GM19372 (cell line): ENCODE data around the gene ST3GAL3.

Experiments used
- ATAC-seq: cut with Tn5 transposase; IDR thresholded peaks from one replicate; pipeline ENCODE4 v1.9.1; 2021; ENCODE audit warnings: mild to moderate bottlenecking, low read depth, moderate library complexity; ENCODE audit not compliant: unreplicated experiment

ST3GAL3 gene, protein sequence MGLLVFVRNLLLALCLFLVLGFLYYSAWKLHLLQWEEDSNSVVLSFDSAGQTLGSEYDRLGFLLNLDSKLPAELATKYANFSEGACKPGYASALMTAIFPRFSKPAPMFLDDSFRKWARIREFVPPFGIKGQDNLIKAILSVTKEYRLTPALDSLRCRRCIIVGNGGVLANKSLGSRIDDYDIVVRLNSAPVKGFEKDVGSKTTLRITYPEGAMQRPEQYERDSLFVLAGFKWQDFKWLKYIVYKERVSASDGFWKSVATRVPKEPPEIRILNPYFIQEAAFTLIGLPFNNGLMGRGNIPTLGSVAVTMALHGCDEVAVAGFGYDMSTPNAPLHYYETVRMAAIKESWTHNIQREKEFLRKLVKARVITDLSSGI

DNA sequence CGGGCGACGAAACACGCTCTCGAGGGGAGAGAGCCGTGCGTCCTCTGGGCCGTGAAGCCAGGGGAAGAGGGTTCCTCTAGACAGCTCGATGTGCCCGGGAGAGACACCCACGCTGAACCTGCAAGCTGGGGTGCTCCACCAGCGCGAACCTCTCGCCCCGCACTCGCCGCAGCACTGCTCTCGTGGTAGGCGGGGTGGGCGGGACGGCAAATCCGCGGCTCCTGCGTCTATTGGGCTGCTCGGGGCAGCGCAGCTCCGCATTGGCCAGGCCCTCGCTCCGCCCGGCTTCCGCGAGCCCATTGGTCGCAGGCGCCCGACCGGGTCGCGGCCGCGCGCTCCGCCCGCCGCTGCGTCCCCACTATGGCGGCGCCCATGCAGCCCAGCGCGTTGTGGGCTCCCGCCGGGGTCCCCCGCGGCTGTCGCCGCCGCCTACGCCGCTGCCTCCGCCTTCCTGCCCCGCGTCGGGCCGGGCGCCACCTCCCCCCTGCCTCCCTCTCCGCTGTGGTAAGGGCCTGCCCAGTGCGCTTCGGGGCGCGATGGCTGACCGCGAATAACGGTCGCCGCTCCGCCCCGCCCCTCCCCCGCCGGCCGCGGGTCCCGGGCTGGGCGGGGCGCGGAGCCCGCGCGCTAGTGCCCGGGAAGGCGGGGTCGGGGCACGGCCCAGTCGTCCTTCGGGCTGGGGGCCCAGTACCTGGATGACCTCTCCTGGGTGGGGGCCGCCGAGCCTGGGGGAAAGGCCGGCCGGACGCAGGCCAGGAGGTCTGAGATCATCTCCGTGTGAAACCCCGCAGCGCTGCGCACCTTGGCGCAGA lies at the start of gene ST3GAL3:
ST3GAL3 (plus strand) TSS at position 347 of the 812 bp plus-strand sequence. CDS start 28,727 bp downstream, outside the sequence.
- peak; percentile 90 for ATAC-seq

DNA sequence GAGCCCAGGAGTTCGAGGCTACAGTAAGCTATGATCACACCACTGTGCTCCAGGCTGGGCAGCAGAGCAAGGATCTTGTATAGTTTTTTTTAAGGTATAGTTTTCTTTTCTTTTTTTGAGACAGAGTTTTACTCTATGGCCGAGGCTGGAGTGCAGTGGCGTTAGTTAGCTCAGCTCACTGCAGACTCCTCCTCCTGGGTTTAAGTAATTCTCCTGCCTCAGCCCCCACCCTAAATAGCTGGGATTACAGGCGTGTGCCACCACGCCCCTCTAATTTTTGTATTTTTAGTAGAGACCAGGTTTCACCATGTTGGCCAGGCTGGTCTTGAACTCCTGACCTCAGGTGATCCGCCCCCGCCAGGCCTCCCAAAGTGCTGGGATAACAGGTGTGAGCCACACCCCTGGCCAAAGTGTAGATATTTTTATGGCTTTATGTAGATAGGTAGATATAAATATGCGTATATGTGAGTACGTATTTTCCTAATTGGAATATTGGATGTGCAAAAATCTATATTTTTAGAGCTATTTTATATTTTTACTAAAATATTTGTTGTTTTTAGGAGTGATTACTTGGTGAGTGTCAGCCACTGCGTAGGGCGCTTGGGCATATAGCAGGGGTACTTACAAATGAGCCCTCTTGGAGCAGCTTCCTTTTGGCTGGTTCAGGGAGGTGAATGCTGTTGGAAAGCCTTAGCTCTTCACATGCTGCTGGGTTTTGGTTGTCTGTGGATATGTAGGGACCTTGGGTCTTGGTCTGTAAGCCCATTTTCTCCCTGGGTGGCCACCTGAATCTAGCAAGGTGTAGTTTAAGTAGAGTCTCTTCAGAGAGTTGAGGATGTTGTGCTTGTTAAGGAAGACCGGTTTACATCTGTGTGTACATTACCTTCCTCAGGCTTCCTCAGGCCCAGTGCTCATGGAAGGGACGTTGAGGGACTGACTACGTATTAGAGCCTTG lies 47.8 kb upstream of the ST3GAL3 start:
- no peak for ATAC-seq

DNA sequence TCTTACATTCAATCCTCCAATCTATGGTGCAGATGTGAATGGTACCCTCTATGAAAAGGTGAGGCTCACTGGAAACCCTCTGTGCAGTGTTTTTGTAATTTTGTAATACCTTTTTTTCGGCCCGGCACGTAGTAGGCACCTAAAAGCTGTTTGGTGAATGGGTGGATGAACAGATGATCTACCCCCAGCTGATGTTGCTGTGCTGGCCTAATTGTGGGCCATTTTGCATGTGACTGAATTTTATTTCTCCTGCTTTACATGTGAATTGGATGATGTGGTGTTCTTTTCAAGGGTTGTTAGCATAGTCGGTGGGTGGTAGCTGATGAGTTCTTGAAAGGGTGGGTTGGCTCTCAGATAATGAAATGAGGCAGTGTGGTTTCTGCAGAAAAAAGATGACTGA lies 47.0 kb upstream of the ST3GAL3 start:
- ATAC-seq, result no peak

DNA sequence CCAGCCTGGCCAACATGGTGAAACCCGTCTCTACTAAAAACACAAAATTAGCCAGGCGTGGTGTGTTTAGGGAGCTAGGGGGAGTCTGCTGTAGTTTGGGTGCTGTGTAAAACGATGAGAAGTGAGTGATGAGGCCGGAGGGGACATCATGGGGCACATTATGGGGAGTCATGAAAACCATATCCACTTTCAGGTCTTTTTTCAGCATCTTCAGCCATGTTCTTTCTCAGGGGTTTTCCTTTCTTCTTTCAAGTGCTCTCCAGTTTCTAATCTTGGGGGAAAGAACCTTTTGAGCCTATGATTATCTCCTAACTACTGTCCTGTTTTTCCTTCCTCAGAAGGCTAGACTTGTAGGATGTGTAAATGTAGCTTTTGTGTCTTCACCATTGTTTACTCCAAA lies 43.0 kb upstream of the ST3GAL3 start:
- no peak for ATAC-seq

DNA sequence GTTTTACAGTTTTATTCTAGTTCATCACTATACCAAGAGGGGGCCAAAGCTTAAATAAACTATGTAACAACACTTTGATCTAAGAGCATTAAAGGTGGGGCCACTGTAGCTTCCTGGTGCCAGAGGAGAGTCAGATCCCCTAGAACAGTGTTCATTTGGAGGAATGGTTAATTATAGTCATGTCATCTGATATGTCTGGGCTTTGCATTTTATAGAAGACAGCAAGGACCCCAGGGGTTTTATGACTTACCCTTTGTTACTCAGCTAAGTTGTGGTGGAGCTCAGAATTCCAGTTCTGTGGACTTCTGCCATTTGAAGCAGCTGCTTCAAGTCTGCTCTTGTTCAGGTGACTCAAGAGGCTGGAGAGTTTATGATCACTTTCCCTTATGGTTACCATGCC lies 40.7 kb upstream of the ST3GAL3 start:
- ATAC-seq, result no peak

DNA sequence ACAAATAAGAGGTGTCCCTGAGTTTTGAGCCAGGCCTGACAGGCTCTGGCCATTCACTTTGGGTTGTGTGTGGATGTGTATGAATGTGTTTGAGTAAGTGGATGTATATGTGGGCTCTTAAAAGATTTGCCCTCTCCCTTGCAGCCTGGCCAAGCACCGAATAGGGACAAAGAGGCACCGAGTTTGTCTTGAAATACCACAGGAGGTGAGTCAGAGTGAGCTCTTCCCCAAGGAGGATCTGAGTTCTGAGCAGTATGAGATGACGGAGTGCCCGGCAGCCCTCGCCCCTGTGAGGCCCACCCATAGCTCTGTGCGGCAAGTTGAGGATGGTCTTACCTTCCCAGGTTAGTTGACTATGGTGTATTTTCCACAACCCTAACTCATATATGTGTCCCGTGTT lies 38.4 kb upstream of the ST3GAL3 start:
- no peak for ATAC-seq

DNA sequence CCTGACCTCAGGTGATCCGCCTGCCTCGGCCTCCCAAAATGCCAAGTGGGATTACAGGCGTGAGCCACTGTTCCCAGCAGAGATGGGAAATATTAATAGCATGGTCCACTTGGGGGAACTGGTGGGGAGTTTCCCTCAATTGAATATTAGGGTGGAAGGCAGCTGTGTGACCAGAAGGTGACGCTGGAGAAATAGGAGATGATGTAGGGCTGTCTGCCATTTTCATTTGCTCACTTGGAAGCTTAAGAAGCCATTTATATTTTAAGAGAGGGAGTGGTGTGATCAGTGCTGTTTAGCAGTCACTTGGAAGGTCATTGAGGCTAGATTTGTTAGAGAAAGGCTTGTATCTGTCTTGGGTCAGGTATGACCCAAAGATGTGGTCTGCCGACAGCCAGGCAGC lies 37.5 kb upstream of the ST3GAL3 start:
- ATAC-seq, result no peak

DNA sequence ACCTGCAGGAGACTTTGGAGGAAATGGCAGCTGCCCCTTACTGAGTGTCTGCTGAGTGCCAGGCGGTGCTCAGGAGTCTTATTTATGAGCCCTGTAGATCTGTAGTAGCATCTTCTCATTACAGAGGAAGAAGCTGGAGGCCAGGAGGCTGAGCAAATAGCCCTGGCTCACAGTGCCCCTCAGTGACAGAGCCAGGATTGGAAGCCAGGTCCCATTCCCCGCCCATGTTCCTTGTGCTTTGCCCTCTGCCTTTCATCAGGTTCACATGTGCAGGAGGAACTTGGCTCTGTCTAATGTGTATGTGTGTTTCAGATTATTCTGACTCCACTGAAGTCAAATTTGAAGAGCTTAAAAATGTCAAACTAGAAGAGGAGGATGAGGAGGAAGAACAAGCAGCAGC lies 36.1 kb upstream of the ST3GAL3 start:
- no peak for ATAC-seq

DNA sequence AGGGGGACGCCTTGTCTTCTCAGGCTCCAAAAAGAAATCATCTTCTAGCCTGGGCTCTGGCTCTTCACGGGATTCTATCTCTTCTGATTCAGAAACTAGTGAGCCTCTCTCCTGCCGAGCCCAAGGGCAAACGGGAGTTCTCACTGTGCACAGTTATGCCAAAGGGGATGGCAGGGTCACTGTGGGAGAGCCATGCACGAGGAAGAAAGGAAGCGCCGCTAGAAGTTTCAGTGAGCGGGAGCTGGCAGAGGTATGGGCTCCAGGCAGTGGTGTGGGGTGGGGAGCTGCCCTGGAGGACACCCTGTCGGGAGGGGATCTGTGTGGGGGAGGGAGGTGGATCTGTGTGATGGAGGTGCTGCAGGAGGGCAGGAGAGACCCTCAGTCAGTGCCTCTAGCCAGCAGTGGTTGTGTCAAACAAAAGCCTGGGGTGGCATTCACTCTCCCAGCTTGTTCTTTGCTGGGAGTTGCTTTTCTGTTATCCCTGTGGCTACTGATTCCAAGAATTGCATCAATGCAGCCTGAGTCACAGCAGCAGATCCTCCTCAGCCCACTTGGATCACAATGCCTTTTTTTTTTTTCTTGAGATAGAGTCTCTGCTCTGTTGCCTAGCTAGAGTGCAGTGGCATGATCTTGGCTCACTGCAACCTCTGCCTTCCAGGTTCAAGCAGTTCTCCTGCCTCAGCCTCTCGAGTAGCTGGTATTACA lies 35.6 kb upstream of the ST3GAL3 start:
- no peak for ATAC-seq

DNA sequence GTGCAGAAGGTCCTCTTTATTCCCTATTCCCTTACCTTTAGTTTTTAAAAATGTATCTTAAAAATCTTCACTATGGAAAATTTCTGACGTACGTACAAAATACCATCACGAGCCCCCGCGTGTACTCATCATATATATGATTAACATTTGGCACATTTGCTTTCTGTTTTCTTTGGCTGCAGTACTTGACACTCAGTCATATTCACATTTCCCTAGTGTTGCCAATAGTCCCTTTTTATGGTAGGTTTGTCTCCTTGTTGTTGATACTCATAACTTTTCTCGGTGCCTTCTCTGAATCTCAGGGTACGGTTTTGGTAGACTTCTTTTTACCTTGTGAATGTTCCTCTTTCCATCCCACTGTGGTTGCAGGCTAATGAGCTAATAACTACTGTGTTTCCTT lies 34.1 kb upstream of the ST3GAL3 start:
- no peak for ATAC-seq

DNA sequence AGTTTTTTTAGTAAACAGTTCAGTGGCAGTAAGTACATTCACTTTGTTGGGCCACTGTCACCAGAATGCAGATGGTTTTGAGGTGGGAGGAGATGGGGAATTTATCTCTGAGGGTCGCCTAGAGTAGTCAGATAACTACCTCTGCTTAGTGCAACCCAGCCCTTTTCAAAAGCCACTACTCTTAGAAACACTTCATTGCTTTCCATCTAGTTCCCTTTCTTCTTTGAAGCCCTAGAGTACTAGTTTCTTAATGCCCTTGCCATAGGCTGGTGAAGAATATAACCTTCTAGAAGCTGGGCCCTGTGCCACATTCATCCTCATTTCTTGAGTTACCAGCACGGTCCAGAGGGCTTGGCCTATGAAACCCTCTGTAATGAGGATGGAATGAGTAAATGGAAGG lies 28.4 kb upstream of the ST3GAL3 start:
- ATAC-seq, result no peak

DNA sequence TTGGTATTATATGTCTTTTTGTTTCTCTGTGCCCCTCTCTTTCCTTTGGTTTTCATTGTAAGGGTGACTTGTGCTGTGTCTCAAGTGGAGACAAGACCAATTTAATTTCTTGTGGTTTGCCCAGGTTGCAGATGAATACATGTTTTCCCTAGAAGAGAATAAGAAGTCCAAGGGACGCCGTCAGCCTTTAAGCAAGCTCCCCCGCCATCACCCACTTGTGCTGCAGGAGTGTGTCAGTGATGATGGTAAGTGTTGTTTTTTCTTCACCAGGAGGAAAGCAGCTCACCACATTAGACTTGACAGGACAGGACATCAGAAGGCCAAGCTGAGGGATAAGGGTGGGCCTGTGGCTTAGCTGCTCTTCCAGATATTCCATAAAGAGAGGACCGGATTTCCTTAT lies 23.8 kb upstream of the ST3GAL3 start:
- no peak for ATAC-seq

DNA sequence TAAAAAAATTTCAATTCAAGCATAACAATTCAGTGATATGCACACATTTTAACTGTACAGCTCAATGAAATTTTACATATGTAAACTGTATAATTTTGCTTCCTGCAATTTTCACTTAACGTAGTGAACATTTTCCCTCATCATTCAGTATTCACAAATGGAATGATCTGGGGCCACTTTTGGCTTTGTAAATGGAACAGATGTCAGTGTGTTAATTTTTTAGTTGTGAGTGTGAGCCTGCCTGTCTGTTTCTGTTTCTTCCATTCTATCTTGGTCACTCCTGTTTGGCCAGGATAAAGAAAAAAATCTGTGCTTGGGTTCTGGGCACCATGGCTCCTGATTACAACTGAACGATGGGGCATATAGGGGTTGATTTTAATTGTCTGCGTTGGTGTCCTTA lies 20.5 kb upstream of the ST3GAL3 start:
- ATAC-seq, result no peak

DNA sequence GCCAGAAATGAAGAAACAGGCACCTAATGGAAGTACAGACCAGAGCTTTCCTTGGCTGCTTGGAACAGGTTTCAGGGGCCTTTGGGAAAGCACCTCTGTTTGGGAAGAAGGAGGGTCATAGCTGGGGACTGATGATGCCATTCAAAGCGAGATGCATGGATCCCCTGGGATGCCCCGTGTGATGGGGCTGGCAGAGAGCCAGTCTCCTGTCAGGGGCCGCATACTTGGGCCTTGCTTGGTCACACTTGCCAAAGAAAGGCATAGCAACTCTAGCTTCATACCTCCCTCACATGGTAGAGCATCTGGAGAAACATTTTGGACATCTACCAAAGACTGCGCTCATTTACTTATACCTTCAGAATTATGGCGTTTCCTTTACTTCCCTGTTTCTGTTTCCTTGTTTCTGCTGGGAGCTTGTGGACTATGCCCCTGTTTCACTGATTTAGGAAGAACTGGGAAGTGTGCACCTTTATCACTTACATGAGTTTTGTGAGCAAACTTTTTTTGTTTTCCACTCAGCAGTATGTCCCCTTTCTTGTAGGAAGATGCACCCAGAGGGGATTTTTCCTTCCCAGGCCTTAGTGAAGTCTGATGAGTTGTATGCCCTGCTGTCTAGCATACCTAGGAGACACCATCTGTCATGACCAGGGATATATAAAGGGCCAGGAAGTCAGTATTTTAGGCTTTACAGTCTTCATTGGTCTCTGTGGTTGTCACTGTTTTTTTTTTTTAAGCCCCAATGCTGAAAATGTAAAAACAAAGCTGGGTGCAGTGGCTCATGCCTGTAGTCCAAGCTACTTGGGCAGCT lies 19.8 kb upstream of the ST3GAL3 start:
- no peak for ATAC-seq

DNA sequence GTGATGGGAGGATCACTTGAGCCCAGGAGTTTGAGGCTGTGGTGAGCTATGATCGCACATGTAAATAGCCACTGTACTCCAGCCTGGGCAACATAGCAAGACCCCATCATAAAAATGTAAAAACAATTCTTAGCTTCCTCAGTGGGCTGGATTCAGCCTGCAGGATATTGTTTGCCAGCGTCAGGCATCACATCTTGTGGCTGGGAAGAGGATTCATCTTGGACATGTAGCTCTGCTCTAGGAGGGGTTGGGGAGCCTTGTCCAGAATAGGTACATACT lies 19.3 kb upstream of the ST3GAL3 start:
- no peak for ATAC-seq

DNA sequence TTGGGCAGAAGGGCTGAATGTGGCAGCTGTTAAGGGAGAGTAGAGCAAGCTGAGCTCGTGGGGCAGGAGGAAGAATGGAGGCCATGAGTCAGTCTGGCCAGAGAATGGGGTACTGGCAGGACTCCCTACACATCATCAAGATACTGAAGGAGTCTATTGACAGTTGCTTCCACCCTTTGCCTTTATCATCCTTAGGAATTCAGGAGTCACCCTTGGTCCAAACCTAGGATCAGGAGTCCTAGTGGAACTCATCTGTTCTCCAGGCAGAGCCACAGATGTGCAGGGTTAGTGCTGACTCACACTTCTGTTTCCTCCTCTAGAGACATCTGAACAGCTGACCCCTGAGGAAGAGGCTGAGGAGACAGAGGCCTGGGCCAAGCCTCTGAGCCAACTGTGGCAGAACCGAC lies 18.7 kb upstream of the ST3GAL3 start:
- ATAC-seq, result no peak

DNA sequence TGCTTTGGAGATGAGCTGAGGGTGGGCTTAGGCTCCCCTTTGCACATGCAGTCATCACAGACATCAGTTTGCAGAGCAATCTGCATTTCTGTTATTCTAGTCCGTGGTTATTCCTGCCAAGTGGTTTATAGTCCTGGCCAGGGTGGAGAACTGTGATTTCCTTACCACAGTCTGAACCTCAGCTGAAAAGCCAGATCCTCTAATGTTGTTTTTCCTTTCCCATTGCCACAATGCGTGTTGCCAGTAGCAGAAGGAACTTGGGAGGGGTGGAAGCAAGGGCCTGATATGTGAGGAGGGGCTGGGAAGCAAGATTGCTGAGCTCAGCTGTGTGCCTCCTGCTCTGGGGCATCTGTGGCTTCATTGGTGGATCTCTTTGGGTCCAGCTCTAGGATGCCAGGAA lies 18.0 kb upstream of the ST3GAL3 start:
- no peak for ATAC-seq

DNA sequence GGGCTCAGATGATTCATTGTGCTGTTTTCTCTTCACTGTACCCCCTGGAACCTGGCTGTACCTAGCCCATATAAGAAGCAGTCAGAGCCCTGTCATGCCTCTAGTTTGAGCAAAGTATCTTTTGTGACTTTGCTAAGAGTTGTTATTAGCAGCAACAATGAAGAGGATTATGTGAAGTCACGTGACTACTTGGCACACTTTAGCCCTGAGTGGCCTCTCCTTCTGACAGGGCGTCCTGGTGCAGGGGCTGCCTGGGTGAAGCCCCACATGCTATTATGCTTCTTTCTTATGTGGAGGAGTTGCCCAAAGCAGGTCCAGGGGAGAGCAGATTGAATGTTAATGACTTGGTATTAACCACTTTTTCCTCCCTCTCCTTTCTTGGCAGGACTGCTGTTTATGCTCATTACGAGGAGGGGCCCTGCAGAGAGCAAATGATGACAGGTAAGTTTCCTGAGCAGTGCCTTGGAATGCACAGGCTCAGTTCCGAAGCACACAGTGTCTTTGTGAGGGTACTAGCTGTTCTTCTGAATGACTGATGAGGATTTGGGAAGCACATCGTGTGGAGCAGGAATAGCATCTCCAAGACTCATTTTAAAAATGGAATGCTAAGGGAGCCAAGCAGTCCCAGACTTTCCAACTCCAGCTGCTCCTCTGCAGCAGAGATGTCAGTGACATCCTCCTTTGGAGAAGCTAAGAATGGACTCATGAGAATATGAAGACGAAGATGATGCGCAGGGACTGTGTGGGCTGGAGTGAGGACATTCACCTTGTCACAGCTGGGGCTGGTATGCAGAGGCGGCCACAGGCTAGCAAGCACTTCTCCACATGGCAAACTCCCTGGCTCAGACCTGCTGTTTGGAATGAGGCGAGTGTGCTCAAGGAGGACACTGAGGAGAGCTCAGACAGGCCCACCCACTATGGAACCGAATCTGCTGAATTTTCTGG lies 15.2 kb upstream of the ST3GAL3 start:
- no peak for ATAC-seq

DNA sequence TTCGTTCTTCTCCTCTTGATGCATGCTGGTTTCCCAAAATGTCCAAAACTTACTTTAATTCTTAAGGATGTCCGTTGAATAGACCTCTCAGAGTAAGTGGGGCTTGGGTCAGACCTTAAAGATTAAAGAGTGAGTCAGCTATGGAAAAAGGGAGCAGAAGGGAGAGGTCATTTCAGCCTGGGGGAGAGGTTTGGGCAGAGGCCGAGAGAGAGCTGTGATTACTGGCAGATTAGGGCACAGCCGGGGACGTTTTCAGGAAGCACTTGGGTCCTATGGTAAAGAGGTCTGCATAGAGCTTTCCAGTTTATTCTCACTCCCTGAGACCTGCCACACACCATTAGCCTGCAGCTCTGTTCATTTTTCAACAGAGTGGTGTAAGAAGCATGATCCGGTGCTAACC lies 14.0 kb upstream of the ST3GAL3 start:
- ATAC-seq, result no peak
